ENCODE data around the gene TACC2. TPM values are rescaled to one million over a fixed set of nuclear protein-coding genes. Genes with fewer than 3 reads are reported as not detected.

TACC2 gene
- total RNA-seq, 1 experiment from 2014 or later: 15.8 TPM

GRCh38 chr10:122163174-122164022 is 174.4 kb downstream of the TACC2 start:
- TF ChIP-seq EZH2 (IDR thresholded peaks at IDR 0.05; ENCODE audit: low read depth): no peak
- no peak for TF ChIP-seq CTCF (conservative IDR thresholded peaks at IDR 0.05)
- BruUV-seq (replicated peaks): no TSS peak
- no peak for DNase-seq
- intact Hi-C loops (cut with micrococcal nuclease; ENCODE audit: unreplicated experiment): no loop called here
- no peaks in the 10 kb centered on the region for H3K9me2 ChIP-seq (ENCODE audit: insufficient read depth)
- no peaks in the 10 kb centered on the region for H3K79me2 ChIP-seq (ENCODE audit: low read depth)
- ChIA-PET POLR2A (ENCODE audit: unreplicated experiment) (no interaction called here), CTCF (no interaction called here)
- H3K4me2 ChIP-seq: no peak overlapping the region
- no peaks in the 10 kb centered on the region for H3K27me3 ChIP-seq (ENCODE audit: insufficient read depth, low read depth)
- H3F3A ChIP-seq (ENCODE audit: insufficient read depth, low read depth): no peaks in the 10 kb centered on the region
- H3K4me3 ChIP-seq: no peak overlapping the region
- H3K4me1 ChIP-seq (replicated peaks; ENCODE audit: insufficient read depth): no peaks in the 10 kb centered on the region
- H3K36me3 ChIP-seq (ENCODE audit: low read depth): no peaks in the 10 kb centered on the region
- no peak overlapping the region for H2AFZ ChIP-seq
- H4K20me1 ChIP-seq (ENCODE audit: insufficient read depth): no peaks in the 10 kb centered on the region
- no peaks in the 10 kb centered on the region for H3K9me3 ChIP-seq (ENCODE audit: insufficient read depth, low read depth)
- no peak overlapping the region for H3K27ac ChIP-seq

- H3K4me2 ChIP-seq: no peak overlapping the region
- no TSS peak for BruUV-seq (replicated peaks)
- no peak overlapping the region for H2AFZ ChIP-seq
- intact Hi-C loops (cut with micrococcal nuclease; ENCODE audit: unreplicated experiment): no loop called here
- H3K27me3 ChIP-seq (ENCODE audit: insufficient read depth, low read depth): no peaks in the 10 kb centered on the region
- H3K9me2 ChIP-seq (ENCODE audit: insufficient read depth): no peaks in the 10 kb centered on the region
- H3K4me3 ChIP-seq: no peak overlapping the region
- no peaks in the 10 kb centered on the region for H3K79me2 ChIP-seq (ENCODE audit: low read depth)
- no peak overlapping the region for H3K27ac ChIP-seq
- no peaks in the 10 kb centered on the region for H3K4me1 ChIP-seq (replicated peaks; ENCODE audit: insufficient read depth)
- no peaks in the 10 kb centered on the region for H3K36me3 ChIP-seq (ENCODE audit: low read depth)
- no peaks in the 10 kb centered on the region for H3F3A ChIP-seq (ENCODE audit: insufficient read depth, low read depth)
- ChIA-PET POLR2A (ENCODE audit: unreplicated experiment) (no interaction called here), CTCF (no interaction called here)
- no peaks in the 10 kb centered on the region for H4K20me1 ChIP-seq (ENCODE audit: insufficient read depth)
- no peaks in the 10 kb centered on the region for H3K9me3 ChIP-seq (ENCODE audit: insufficient read depth, low read depth)
- no peak for TF ChIP-seq CTCF (conservative IDR thresholded peaks at IDR 0.05)
- TF ChIP-seq EZH2 (IDR thresholded peaks at IDR 0.05; ENCODE audit: low read depth): no peak
- DNase-seq: no peak
Observed at GRCh38 chr10:122164023-122164601, 175.1 kb downstream of the TACC2 start.

- Histone ChIP-seq H2AFZ (no peak overlapping the region), H3K9me2 (ENCODE audit: insufficient read depth) (no peaks in the 10 kb centered on the region), H3K4me3 (no peak overlapping the region), H3F3A (ENCODE audit: insufficient read depth, low read depth) (no peaks in the 10 kb centered on the region), H3K36me3 (ENCODE audit: low read depth) (no peaks in the 10 kb centered on the region), H3K9me3 (ENCODE audit: insufficient read depth, low read depth) (no peaks in the 10 kb centered on the region), H3K27ac (no peak overlapping the region), H3K4me2 (no peak overlapping the region), H4K20me1 (ENCODE audit: insufficient read depth) (no peaks in the 10 kb centered on the region), H3K4me1 (replicated peaks; ENCODE audit: insufficient read depth) (no peaks in the 10 kb centered on the region), H3K79me2 (ENCODE audit: low read depth) (no peaks in the 10 kb centered on the region), H3K27me3 (ENCODE audit: insufficient read depth, low read depth) (no peaks in the 10 kb centered on the region)
- intact Hi-C loops (cut with micrococcal nuclease; ENCODE audit: unreplicated experiment): no loop called here
- no TSS peak for BruUV-seq (replicated peaks)
- ChIA-PET POLR2A (ENCODE audit: unreplicated experiment) (no interaction called here), CTCF (no interaction called here)
- DNase-seq: no peak
- TF ChIP-seq CTCF (conservative IDR thresholded peaks at IDR 0.05) (no peak), EZH2 (IDR thresholded peaks at IDR 0.05; ENCODE audit: low read depth) (no peak)
Observed at GRCh38 chr10:122164815-122165483, 176.0 kb downstream of the TACC2 start.
